ENCODE data around the gene KLF13.

The KLF13 gene

GRCh38 chr15:31360158-31360561 lies 33.5 kb downstream of the KLF13 start:
- H3K27ac ChIP-seq (ENCODE audit: low read depth, low read length) = peak overlapping the region; percentile 30
- H3K9me3 ChIP-seq (ENCODE audit: control insufficient read depth in 5 of 5, low read length in 5 of 5) = no peaks in the 10 kb centered on the region
- no peaks in the 10 kb centered on the region for H3K27me3 ChIP-seq (ENCODE audit: control insufficient read depth in 5 of 5, insufficient read depth in 4 of 5, low read length in 5 of 5)
- peaks cover 0 to 7% (median 2%) of the 10 kb centered on the region in 5 donors for H3K36me3 ChIP-seq (ENCODE audit: control insufficient read depth in 5 of 5, insufficient read depth in 5 of 5, low read length in 5 of 5)
- no peak overlapping the region for H3K4me3 ChIP-seq (ENCODE audit: low read depth in 1 of 5, low read length in 5 of 5)
- peak overlapping the region in 1 of 5 donors; percentile 29 for H3K9ac ChIP-seq (ENCODE audit: low read length in 5 of 5)
- peaks cover 30 to 90% (median 89%) of the 10 kb centered on the region in 5 donors for H3K4me1 ChIP-seq (ENCODE audit: control insufficient read depth in 5 of 5, insufficient read depth in 5 of 5, low read length in 5 of 5)

DNA sequence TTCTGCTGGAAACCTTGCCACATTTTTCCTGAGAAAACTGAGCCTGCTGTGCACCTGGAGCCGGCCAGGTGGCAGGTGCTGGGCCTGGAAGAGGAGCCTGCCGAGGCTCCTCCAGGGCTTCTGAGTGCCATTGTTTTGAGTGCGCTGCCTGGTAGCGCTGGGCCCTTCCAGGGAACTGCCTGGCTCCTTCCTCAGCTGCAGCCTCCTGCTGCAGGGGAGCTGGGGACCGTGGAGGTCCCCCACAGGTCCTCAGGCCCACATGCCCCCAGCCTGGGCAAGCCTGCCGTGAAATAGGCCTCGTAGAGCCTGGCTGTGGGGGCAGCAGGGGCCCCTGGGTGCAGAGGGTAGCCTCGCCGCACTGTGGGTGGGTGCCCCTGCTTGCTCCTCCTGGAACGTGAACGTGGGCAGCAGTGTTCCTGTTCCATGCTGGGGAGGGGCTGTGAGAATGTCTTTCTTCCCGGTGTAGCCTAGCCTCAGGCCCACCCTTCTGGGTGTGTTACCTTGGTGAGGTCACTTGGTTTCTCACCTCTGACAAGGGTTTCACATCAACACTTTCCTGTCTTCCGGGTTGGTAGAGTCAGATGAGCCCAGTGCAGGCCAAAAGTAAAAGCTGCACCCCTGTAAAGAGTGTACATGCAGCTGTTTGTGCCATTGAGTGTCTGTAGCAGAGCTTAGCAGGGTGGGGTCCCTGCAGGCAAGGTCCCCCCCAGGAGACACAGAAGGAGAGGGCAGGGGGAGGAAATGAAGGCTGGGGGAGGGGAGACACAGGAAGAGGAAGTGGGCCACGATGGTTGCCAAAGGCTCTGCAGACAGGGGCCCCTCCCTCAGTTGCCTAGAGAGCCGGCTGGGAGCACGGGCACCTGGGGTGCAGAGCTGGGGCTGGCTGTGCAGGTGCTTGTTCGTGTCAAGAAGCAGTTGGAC lies 34.5 kb downstream of the KLF13 start:
- peak overlapping the region in 2 of 5 donors; percentile 39 to 44 for H3K9ac ChIP-seq (ENCODE audit: low read length in 5 of 5)
- no peaks in the 10 kb centered on the region for H3K9me3 ChIP-seq (ENCODE audit: control insufficient read depth in 5 of 5, low read length in 5 of 5)
- no peaks in the 10 kb centered on the region for H3K27me3 ChIP-seq (ENCODE audit: control insufficient read depth in 5 of 5, insufficient read depth in 4 of 5, low read length in 5 of 5)
- H3K36me3 ChIP-seq (ENCODE audit: control insufficient read depth in 5 of 5, insufficient read depth in 5 of 5, low read length in 5 of 5) = peaks cover 0 to 4% (median 2%) of the 10 kb centered on the region in 5 donors
- peak overlapping the region; percentile 65 for H3K27ac ChIP-seq (ENCODE audit: low read depth, low read length)
- peaks cover 29 to 94% (median 91%) of the 10 kb centered on the region in 5 donors for H3K4me1 ChIP-seq (ENCODE audit: control insufficient read depth in 5 of 5, insufficient read depth in 5 of 5, low read length in 5 of 5)
- H3K4me3 ChIP-seq (ENCODE audit: low read depth in 1 of 5, low read length in 5 of 5) = peak overlapping the region in 3 of 5 donors; percentile 3 to 17 (median 12)

DNA sequence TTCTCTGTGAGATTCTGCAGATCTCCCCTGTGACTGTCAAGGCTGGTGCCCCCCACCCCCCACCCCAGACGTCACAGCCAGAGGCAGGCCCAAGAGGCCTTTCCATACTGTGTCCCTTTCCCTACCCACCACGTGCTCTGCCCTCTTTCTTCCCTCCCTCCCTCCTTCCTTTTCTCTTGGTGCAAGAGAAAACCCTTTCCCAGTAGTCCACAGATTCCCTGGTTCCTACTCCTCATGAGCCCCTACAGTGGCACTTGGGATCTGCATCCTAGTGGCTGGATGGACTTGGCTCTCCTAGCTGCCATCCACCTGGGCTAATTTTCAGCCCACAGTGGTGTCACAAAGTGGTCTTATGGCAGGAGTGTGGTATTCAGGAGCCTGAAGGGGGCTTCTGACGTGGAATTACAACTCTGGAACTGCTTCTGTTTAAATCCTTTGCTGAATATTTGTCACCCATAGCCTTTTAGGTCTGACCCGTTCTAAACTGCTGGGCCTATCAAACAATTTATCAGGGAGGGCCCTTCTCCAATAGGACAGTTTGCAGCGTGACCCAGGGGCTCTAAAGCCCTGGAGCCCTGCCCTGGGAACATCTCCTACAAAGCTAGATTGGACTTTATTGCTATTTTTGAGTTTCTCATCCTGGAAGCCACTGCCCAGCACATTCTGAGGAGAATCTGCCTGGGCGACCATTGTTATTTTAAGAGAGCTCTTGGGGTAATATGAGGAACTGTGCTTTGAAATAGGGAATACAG lies 35.3 kb downstream of the KLF13 start:
- no peak overlapping the region for H3K4me3 ChIP-seq (ENCODE audit: low read depth in 1 of 5, low read length in 5 of 5)
- peaks cover 35 to 95% (median 93%) of the 10 kb centered on the region in 5 donors for H3K4me1 ChIP-seq (ENCODE audit: control insufficient read depth in 5 of 5, insufficient read depth in 5 of 5, low read length in 5 of 5)
- H3K9ac ChIP-seq (ENCODE audit: low read length in 5 of 5) = peak overlapping the region in 2 of 5 donors; percentile 5 to 44
- H3K36me3 ChIP-seq (ENCODE audit: control insufficient read depth in 5 of 5, insufficient read depth in 5 of 5, low read length in 5 of 5) = peaks cover 0 to 4% (median 2%) of the 10 kb centered on the region in 5 donors
- no peaks in the 10 kb centered on the region for H3K9me3 ChIP-seq (ENCODE audit: control insufficient read depth in 5 of 5, low read length in 5 of 5)
- no peaks in the 10 kb centered on the region for H3K27me3 ChIP-seq (ENCODE audit: control insufficient read depth in 5 of 5, insufficient read depth in 4 of 5, low read length in 5 of 5)
- H3K27ac ChIP-seq (ENCODE audit: low read depth, low read length) = peak overlapping the region; percentile 65

DNA sequence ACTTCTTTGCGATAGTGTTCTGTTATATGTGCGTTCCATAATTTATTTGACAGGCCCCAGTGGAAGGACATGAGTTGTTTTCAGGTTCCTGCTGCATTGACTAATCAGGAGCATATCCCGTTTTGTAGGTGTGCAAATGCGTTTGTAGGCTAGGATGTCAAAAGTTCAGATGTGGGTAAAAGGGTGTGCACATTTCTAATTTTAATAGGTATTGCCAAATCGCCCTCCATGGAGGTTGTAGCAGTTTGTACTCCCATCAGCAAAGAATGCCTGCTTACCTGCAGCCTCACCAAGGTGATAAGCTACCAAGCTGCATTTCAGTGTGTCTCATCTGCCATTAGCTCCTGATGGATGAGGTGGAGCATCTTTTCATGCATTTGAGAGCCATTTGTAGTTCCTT lies 36.3 kb downstream of the KLF13 start:
- Histone ChIP-seq H3K27me3 (ENCODE audit: control insufficient read depth in 5 of 5, insufficient read depth in 4 of 5, low read length in 5 of 5) (no peaks in the 10 kb centered on the region), H3K4me3 (ENCODE audit: low read depth in 1 of 5, low read length in 5 of 5) (no peak overlapping the region), H3K9me3 (ENCODE audit: control insufficient read depth in 5 of 5, low read length in 5 of 5) (no peaks in the 10 kb centered on the region), H3K4me1 (ENCODE audit: control insufficient read depth in 5 of 5, insufficient read depth in 5 of 5, low read length in 5 of 5) (peaks cover 41 to 96% (median 93%) of the 10 kb centered on the region in 5 donors), H3K36me3 (ENCODE audit: control insufficient read depth in 5 of 5, insufficient read depth in 5 of 5, low read length in 5 of 5) (peaks cover 0 to 4% (median 2%) of the 10 kb centered on the region in 5 donors), H3K27ac (ENCODE audit: low read depth, low read length) (no peak overlapping the region), H3K9ac (ENCODE audit: low read length in 5 of 5) (no peak overlapping the region)

DNA sequence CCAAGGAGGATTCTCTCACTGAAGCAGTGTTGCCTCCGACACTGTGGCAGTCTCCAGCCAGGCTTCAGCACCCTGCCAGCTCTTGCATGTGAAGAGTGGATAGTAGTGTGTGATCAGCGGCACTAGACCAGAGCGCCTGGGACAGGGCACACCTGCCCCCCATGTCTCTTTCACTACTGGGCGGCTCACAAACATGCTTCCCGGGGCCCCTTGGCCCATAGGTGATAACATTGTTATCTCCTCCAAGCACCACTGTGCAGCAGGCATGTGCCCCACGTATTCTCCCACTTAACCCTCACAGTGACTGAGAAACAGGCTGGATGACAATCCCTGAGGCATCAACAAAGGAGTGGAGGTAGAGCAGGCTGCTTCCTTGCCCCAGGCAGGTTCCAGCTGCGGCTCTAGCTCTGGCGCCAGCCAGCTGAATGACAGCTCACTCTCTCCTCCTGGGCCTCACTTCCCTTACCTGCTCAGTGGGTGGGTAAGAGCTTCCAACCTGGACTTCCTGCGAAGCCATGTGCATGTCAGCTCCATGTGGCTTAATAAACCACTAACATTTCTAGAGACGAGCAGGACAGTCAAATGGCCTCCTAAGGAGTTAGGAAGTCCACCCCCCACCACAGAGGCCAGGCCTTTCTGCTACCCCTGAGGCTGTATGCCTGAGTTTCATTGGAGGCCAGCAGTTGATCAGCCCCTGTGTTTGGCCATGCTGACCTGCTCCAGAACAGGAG lies 37.8 kb downstream of the KLF13 start:
- peaks cover 38 to 83% (median 81%) of the 10 kb centered on the region in 5 donors for H3K4me1 ChIP-seq (ENCODE audit: control insufficient read depth in 5 of 5, insufficient read depth in 5 of 5, low read length in 5 of 5)
- H3K9me3 ChIP-seq (ENCODE audit: control insufficient read depth in 5 of 5, low read length in 5 of 5) = peaks cover 0 to 1% (median 0%) of the 10 kb centered on the region in 5 donors
- no peaks in the 10 kb centered on the region for H3K27me3 ChIP-seq (ENCODE audit: control insufficient read depth in 5 of 5, insufficient read depth in 4 of 5, low read length in 5 of 5)
- peak overlapping the region; percentile 30 for H3K27ac ChIP-seq (ENCODE audit: low read depth, low read length)
- H3K36me3 ChIP-seq (ENCODE audit: control insufficient read depth in 5 of 5, insufficient read depth in 5 of 5, low read length in 5 of 5) = peaks cover 0 to 2% (median 0%) of the 10 kb centered on the region in 5 donors
- peak overlapping the region in 2 of 5 donors; percentile 43 to 59 for H3K9ac ChIP-seq (ENCODE audit: low read length in 5 of 5)
- peak overlapping the region in 1 of 5 donors; percentile 9 for H3K4me3 ChIP-seq (ENCODE audit: low read depth in 1 of 5, low read length in 5 of 5)

DNA sequence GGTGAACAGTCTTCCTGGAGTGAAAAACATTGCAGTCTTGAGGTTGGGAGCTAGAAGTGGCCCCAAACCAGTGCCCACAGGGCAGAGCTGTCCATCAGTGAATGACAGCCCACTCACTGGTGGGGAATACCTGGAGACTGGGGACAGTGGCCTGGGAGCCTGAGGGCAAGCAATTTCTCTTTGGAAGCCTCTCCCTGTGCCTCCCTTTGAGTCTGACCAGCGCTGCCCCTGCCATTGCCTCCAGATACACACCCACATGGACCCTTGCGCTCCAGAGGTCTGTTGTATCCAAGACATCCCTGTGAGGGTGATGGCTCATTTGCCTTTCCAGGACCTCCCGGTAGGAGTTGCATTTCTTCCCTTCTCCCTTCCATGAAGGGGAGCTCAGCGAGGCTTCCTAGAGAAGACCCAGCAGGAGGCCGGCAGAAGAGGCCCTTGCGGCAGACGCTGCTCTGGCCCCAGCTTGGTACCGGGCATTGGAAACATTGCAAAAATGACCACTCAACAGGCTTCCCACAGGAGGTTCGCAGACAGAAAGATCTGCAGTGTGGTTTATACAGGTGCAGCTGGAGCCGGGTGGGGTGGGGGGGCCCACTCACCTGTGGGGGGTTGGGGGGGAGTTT lies 38.5 kb downstream of the KLF13 start:
- H3K4me3 ChIP-seq (ENCODE audit: low read depth in 1 of 5, low read length in 5 of 5) = peak overlapping the region in 1 of 5 donors; percentile 9
- no peaks in the 10 kb centered on the region for H3K27me3 ChIP-seq (ENCODE audit: control insufficient read depth in 5 of 5, insufficient read depth in 4 of 5, low read length in 5 of 5)
- H3K27ac ChIP-seq (ENCODE audit: low read depth, low read length) = peak overlapping the region; percentile 30
- peak overlapping the region in 2 of 5 donors; percentile 43 to 59 for H3K9ac ChIP-seq (ENCODE audit: low read length in 5 of 5)
- H3K36me3 ChIP-seq (ENCODE audit: control insufficient read depth in 5 of 5, insufficient read depth in 5 of 5, low read length in 5 of 5) = peaks cover 0 to 2% (median 0%) of the 10 kb centered on the region in 5 donors
- peaks cover 0 to 4% (median 0%) of the 10 kb centered on the region in 5 donors for H3K9me3 ChIP-seq (ENCODE audit: control insufficient read depth in 5 of 5, low read length in 5 of 5)
- H3K4me1 ChIP-seq (ENCODE audit: control insufficient read depth in 5 of 5, insufficient read depth in 5 of 5, low read length in 5 of 5) = peaks cover 33 to 79% (median 76%) of the 10 kb centered on the region in 5 donors

DNA sequence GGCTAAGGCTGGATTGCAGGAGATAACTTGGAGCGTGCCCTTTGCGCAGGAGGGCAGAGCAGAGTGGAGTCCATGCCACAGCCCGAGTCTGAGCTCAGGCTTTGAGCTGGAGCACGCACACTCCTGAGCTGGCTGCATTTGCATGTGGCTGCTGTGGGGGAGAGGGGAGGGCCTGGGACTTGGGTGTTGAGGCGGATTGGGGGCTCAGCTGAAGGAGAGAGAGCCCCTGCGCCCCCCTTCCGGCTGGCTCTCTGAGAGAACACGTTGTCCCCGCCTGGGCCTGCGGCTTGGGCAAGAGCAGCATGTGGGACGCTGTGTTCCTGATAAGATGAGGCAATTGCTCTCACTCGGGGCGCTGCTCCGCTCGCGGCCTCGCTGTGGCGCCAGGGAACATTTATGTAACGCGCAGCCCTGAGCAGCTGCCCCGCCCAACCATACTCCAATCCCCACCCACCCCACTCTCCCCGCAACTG lies 39.1 kb downstream of the KLF13 start:
- Histone ChIP-seq H3K27ac (ENCODE audit: low read depth, low read length) (peak overlapping the region; percentile 84), H3K9ac (ENCODE audit: low read length in 5 of 5) (no peak overlapping the region), H3K27me3 (ENCODE audit: control insufficient read depth in 5 of 5, insufficient read depth in 4 of 5, low read length in 5 of 5) (no peaks in the 10 kb centered on the region), H3K36me3 (ENCODE audit: control insufficient read depth in 5 of 5, insufficient read depth in 5 of 5, low read length in 5 of 5) (peaks cover 0 to 2% (median 0%) of the 10 kb centered on the region in 5 donors), H3K9me3 (ENCODE audit: control insufficient read depth in 5 of 5, low read length in 5 of 5) (peaks cover 0 to 4% (median 0%) of the 10 kb centered on the region in 5 donors), H3K4me1 (ENCODE audit: control insufficient read depth in 5 of 5, insufficient read depth in 5 of 5, low read length in 5 of 5) (peaks cover 33 to 75% (median 71%) of the 10 kb centered on the region in 5 donors), H3K4me3 (ENCODE audit: low read depth in 1 of 5, low read length in 5 of 5) (peak overlapping the region in 2 of 5 donors; percentile 36 to 54)

DNA sequence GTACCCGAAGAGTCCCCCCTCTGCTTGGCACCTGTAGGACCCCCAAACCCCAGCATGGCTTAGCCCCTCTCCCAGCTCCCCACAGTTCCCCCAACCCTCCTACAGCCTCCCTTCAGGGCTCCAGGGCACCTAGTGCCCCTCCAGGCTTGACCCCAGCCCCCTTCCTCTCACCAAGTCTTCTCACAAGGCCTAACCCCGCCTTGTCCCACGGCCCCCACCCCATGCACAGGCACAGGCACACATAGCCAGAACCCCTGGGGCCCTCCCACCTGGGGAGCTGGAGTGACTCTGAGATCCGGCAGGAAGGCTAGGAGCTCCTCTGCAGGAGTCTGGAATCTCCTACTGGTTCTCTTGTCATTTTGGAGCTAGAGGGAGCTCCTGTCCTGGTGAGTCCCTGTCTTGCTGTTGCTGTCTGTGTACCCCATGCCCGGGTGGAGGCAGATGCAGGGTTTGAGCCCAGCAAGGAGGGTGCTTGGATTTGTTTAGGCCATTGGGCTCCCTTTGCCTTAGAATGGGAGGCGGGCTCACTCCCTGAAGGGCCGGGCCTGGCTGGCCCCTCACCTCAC lies 39.6 kb downstream of the KLF13 start:
- H3K27ac ChIP-seq (ENCODE audit: low read depth, low read length) = peak overlapping the region; percentile 84
- peak overlapping the region in 4 of 5 donors; percentile 11 to 54 (median 40) for H3K4me3 ChIP-seq (ENCODE audit: low read depth in 1 of 5, low read length in 5 of 5)
- no peaks in the 10 kb centered on the region for H3K27me3 ChIP-seq (ENCODE audit: control insufficient read depth in 5 of 5, insufficient read depth in 4 of 5, low read length in 5 of 5)
- peaks cover 30 to 75% (median 69%) of the 10 kb centered on the region in 5 donors for H3K4me1 ChIP-seq (ENCODE audit: control insufficient read depth in 5 of 5, insufficient read depth in 5 of 5, low read length in 5 of 5)
- H3K36me3 ChIP-seq (ENCODE audit: control insufficient read depth in 5 of 5, insufficient read depth in 5 of 5, low read length in 5 of 5) = peaks cover 0 to 2% (median 0%) of the 10 kb centered on the region in 5 donors
- peak overlapping the region in 3 of 5 donors; percentile 14 to 54 (median 26) for H3K9ac ChIP-seq (ENCODE audit: low read length in 5 of 5)
- H3K9me3 ChIP-seq (ENCODE audit: control insufficient read depth in 5 of 5, low read length in 5 of 5) = peaks cover 0 to 4% (median 0%) of the 10 kb centered on the region in 5 donors

All from subcutaneous abdominal adipose tissue (tissue), 5 donors.